Mammary epithelial cell (primary cell): Measurements from ENCODE around the gene KRTAP10-5.

Experiments used
- EZH2 ChIP-seq: IDR thresholded peaks from 2 replicates; pipeline ENCODE4 v1.6.1; 2012; ENCODE audit warnings: low read length, inconsistent platforms, borderline replicate concordance
- TF ChIP-seq, protein P1 (sequence below), 2 donors: IDR thresholded peaks in 1 of 2; conservative IDR thresholded peaks in 1 of 2; 2 replicates each; pipeline ENCODE4 v1.5.1; 2011 to 2012; ENCODE audit warnings: inconsistent platforms in 2 of 2, low read length in 2 of 2, mild to moderate bottlenecking in 2 of 2, control low read depth in 1 of 2, low read depth in 1 of 2; ENCODE audit not compliant: insufficient read depth in 1 of 2; ENCODE audit errors: extremely low read depth in 1 of 2

GRCh38 chr21:44601596-44602462, 21.4 kb upstream of the KRTAP10-5 start:
- TF ChIP-seq, protein P1, sequence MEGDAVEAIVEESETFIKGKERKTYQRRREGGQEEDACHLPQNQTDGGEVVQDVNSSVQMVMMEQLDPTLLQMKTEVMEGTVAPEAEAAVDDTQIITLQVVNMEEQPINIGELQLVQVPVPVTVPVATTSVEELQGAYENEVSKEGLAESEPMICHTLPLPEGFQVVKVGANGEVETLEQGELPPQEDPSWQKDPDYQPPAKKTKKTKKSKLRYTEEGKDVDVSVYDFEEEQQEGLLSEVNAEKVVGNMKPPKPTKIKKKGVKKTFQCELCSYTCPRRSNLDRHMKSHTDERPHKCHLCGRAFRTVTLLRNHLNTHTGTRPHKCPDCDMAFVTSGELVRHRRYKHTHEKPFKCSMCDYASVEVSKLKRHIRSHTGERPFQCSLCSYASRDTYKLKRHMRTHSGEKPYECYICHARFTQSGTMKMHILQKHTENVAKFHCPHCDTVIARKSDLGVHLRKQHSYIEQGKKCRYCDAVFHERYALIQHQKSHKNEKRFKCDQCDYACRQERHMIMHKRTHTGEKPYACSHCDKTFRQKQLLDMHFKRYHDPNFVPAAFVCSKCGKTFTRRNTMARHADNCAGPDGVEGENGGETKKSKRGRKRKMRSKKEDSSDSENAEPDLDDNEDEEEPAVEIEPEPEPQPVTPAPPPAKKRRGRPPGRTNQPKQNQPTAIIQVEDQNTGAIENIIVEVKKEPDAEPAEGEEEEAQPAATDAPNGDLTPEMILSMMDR (conservative IDR thresholded peaks at IDR 0.05 in 1 of 2, IDR thresholded peaks at IDR 0.05 in 1 of 2; ENCODE audit: extremely low read depth in 1 of 2, insufficient read depth in 1 of 2, low read depth in 1 of 2, low read length in 2 of 2) = no peak
- no peak for TF ChIP-seq EZH2
